Nephron (organoid): ENCODE data around the gene EXD3.

Experiments
- H3K27ac Mint-ChIP-seq, 3 experiments: 2 replicates each; pipeline ENCODE4 v1.8.0; 2020; ENCODE audit warnings: mixed read lengths in 3 of 3, mild to moderate bottlenecking in 2 of 3, moderate library complexity in 1 of 3
- H3K27me3 Mint-ChIP-seq: 2 replicates; pipeline ENCODE4 v1.8.0; 2021; ENCODE audit warnings: low read depth, mild to moderate bottlenecking, moderate library complexity, mixed read lengths
- H3K36me3 Mint-ChIP-seq: 2 replicates; pipeline ENCODE4 v1.8.0; 2020; ENCODE audit warnings: low read depth, mixed read lengths
- H3K4me1 Mint-ChIP-seq: 2 replicates; pipeline ENCODE4 v1.8.0; 2020; ENCODE audit warnings: mixed read lengths
- H3K4me3 Mint-ChIP-seq, 3 experiments: 2 replicates each; pipeline ENCODE4 v1.8.0; 2020; ENCODE audit warnings: mild to moderate bottlenecking in 3 of 3, mixed read lengths in 3 of 3, moderate library complexity in 2 of 3
- H3K9me3 Mint-ChIP-seq: 2 replicates; pipeline ENCODE4 v1.8.0; 2020; ENCODE audit warnings: mixed read lengths
- TF ChIP-seq, protein P1 (sequence below), 3 experiments: fragments of 200-600 bp; sonication (generic); IDR thresholded peaks; one replicate each; pipeline ENCODE4 v1.5.0; 2021; ENCODE audit warnings: antibody characterized with exemption in 3 of 3; ENCODE audit not compliant: unreplicated experiment in 3 of 3

Gene EXD3

GRCh38 chr9:137350696-137351584 is 72.0 kb downstream of the EXD3 start:
- Mint-ChIP-seq H3K36me3 (peaks cover 15% of the 10 kb centered on the region), H3K9me3 (peaks cover 12% of the 10 kb centered on the region), H3K27me3 (no peaks in the 10 kb centered on the region), H3K27ac (no peak overlapping the region), H3K4me1 (no peaks in the 10 kb centered on the region), H3K4me3 (no peak overlapping the region)
- TF ChIP-seq, protein P1, sequence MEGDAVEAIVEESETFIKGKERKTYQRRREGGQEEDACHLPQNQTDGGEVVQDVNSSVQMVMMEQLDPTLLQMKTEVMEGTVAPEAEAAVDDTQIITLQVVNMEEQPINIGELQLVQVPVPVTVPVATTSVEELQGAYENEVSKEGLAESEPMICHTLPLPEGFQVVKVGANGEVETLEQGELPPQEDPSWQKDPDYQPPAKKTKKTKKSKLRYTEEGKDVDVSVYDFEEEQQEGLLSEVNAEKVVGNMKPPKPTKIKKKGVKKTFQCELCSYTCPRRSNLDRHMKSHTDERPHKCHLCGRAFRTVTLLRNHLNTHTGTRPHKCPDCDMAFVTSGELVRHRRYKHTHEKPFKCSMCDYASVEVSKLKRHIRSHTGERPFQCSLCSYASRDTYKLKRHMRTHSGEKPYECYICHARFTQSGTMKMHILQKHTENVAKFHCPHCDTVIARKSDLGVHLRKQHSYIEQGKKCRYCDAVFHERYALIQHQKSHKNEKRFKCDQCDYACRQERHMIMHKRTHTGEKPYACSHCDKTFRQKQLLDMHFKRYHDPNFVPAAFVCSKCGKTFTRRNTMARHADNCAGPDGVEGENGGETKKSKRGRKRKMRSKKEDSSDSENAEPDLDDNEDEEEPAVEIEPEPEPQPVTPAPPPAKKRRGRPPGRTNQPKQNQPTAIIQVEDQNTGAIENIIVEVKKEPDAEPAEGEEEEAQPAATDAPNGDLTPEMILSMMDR (IDR thresholded peaks at IDR 0.05; ENCODE audit: unreplicated experiment in 3 of 3): no peak

DNA sequence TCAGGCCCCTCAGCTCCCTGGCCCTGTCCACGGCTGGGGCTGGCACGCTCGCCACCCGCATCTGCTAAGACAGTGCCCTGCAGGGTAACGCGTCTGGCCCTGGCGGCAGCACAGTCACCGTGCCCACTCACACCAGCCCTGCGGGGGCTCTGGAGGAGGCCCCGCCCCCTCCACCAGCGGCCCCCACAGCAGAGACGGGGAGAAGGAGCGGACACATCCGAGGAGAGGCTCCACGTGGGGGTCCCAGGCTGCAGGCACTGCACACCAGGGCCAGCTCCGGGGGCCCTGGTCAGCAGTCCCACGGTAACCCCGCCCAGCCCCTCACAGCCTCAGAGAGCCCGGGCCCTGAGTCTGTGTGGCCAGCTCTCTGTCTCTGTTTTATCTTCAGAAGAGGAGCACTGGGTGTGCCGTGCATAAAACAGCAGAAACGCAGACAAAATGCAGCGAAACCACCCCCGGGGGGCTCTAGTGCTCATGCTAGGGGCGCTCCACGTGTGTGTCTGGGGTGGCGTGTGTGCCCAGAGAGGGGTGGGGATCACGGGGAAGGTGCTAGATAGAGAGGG is 73.4 kb downstream of the EXD3 start:
- no peak overlapping the region for H3K4me3 Mint-ChIP-seq
- TF ChIP-seq, protein P1 (IDR thresholded peaks at IDR 0.05; ENCODE audit: unreplicated experiment in 3 of 3): no peak
- H3K9me3 Mint-ChIP-seq: peaks cover 20% of the 10 kb centered on the region
- H3K27ac Mint-ChIP-seq: no peak overlapping the region
- no peaks in the 10 kb centered on the region for H3K4me1 Mint-ChIP-seq
- no peaks in the 10 kb centered on the region for H3K27me3 Mint-ChIP-seq
- peaks cover 28% of the 10 kb centered on the region for H3K36me3 Mint-ChIP-seq

DNA sequence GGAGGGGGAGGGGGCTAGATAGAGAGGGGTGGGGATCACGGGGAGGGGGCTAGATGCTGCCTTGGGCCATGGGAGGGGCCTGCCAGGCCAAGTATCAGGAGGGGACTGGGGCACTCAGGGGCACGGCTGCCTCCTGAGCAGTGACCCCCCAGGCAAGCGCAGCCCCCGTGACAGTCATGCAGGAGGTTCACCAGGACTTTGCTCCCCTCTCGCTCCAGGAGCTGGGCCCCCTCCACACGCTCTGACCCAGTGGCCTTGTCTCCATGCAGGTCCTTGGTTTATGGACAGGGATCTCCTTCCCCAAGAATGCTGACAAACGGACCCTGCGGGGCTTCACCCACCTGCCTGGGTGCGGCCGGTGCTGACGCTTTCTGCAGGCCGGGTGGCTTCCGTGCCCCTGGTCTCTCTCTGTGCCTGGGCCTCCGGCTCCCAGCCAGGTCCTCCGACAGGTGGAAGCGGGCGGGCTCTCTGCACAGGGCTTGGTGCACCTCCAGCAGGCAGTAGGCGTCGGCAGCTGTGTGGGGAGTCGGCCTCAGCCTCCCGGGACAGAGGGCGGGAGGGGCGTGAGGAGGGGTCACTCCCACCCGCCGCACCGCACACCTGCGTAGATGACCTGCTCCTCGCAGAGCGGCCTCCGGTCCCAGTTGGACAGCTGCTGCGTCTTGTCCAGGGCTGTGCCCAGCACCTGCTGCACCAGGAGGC is 74.0 kb downstream of the EXD3 start:
- H3K4me1 Mint-ChIP-seq: no peaks in the 10 kb centered on the region
- no peak overlapping the region for H3K27ac Mint-ChIP-seq
- peaks cover 34% of the 10 kb centered on the region for H3K36me3 Mint-ChIP-seq
- TF ChIP-seq, protein P1 (IDR thresholded peaks at IDR 0.05; ENCODE audit: unreplicated experiment in 3 of 3): no peak
- peaks cover 26% of the 10 kb centered on the region for H3K9me3 Mint-ChIP-seq
- H3K4me3 Mint-ChIP-seq: no peak overlapping the region
- no peaks in the 10 kb centered on the region for H3K27me3 Mint-ChIP-seq

DNA sequence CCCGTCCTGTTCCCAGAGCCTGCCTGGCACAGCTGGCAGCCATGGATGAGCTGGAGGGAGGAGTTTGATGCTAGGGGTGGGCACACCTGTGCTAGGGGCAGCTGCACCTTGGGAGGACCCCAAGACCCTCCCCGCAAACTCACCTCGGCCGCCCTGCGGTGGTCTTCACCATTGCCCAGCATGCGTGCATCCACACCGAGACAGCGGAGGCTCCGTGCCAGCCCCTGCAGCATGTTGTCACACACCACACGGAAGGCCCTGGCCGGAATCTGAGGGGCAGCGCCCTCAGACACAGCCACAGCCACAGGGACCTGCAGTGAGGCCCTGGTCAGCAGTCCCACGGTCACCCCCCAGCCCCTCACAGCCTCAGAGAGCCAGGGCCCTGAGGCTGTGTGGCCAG is 75.0 kb downstream of the EXD3 start:
- Mint-ChIP-seq H3K4me3 (no peak overlapping the region), H3K27me3 (no peaks in the 10 kb centered on the region), H3K9me3 (peaks cover 31% of the 10 kb centered on the region), H3K4me1 (no peaks in the 10 kb centered on the region), H3K27ac (no peak overlapping the region), H3K36me3 (peaks cover 39% of the 10 kb centered on the region)
- TF ChIP-seq, protein P1 (IDR thresholded peaks at IDR 0.05; ENCODE audit: unreplicated experiment in 3 of 3): no peak

GRCh38 chr9:137342482-137342881 is 80.5 kb downstream of the EXD3 start:
- H3K36me3 Mint-ChIP-seq: peaks cover 66% of the 10 kb centered on the region
- peaks cover 47% of the 10 kb centered on the region for H3K9me3 Mint-ChIP-seq
- H3K4me1 Mint-ChIP-seq: no peaks in the 10 kb centered on the region
- no peak overlapping the region for H3K27ac Mint-ChIP-seq
- TF ChIP-seq, protein P1 (IDR thresholded peaks at IDR 0.05; ENCODE audit: unreplicated experiment in 3 of 3): no peak
- no peaks in the 10 kb centered on the region for H3K27me3 Mint-ChIP-seq
- H3K4me3 Mint-ChIP-seq: no peak overlapping the region
